ENCODE results near the gene SHLD2. TPM values are rescaled to one million over a fixed set of nuclear protein-coding genes. Genes with fewer than 3 reads are reported as not detected.
"Not testable (repeated sequence)": the region's sequence is repeated elsewhere in the genome, so short reads cannot be mapped to it uniquely, and the experiment has no call there.

Gene SHLD2
- total and polyA plus RNA-seq, 2 donors: 17.9 to 22.3 TPM

DNA sequence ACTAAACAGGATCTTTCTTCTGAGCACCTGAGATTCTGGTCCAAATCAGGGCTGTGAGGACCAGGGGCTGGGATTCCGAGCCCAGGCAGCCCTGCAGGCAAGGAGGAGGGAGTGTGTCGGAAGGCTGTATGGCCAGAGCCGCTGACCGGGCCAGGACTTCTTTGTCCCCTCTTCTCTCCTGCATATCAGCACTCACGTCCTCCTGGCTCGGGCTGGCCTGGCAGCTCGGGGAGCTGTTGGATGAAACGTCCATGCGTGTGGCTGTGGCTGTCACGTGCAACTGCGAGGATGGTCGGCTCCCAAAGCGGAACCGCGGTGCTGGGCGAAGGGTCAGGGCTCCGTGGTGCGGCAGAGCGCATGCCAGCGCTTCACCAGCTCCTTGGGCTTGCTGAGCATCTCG is 118.8 kb downstream of the SHLD2 start:
- H3K27ac ChIP-seq (ENCODE audit: low read depth in 1 of 2, low read length in 1 of 2); H3K4me1 ChIP-seq (ENCODE audit: control insufficient read depth in 2 of 2, insufficient read depth in 2 of 2, low read length in 2 of 2); H3K27me3 ChIP-seq (ENCODE audit: control insufficient read depth in 2 of 2, insufficient read depth in 1 of 2, low read length in 1 of 2); H3K4me3 ChIP-seq (ENCODE audit: low read length in 2 of 2); H3K9me3 ChIP-seq (ENCODE audit: control insufficient read depth in 2 of 2, insufficient read depth in 1 of 2, low read length in 1 of 2); DNase-seq (ENCODE audit: low read depth in 6 of 9, low spot score in 9 of 9); H3K36me3 ChIP-seq (ENCODE audit: control insufficient read depth in 2 of 2, insufficient read depth in 2 of 2, low read length in 1 of 2): not testable (repeated sequence)
- WGBS: 93% methylated on average over 21 of the region's 21 CpGs

- H3K4me3 ChIP-seq (ENCODE audit: low read length in 2 of 2); H3K4me1 ChIP-seq (ENCODE audit: control insufficient read depth in 2 of 2, insufficient read depth in 2 of 2, low read length in 2 of 2); H3K27me3 ChIP-seq (ENCODE audit: control insufficient read depth in 2 of 2, insufficient read depth in 1 of 2, low read length in 1 of 2); H3K9me3 ChIP-seq (ENCODE audit: control insufficient read depth in 2 of 2, insufficient read depth in 1 of 2, low read length in 1 of 2); H3K27ac ChIP-seq (ENCODE audit: low read depth in 1 of 2, low read length in 1 of 2); H3K36me3 ChIP-seq (ENCODE audit: control insufficient read depth in 2 of 2, insufficient read depth in 2 of 2, low read length in 1 of 2); DNase-seq (ENCODE audit: low read depth in 6 of 9, low spot score in 9 of 9): not testable (repeated sequence)
- WGBS: 57% methylated on average over 11 of the region's 11 CpGs
Observed at GRCh38 chr10:87216120-87216519, 121.1 kb downstream of the SHLD2 start.

DNA sequence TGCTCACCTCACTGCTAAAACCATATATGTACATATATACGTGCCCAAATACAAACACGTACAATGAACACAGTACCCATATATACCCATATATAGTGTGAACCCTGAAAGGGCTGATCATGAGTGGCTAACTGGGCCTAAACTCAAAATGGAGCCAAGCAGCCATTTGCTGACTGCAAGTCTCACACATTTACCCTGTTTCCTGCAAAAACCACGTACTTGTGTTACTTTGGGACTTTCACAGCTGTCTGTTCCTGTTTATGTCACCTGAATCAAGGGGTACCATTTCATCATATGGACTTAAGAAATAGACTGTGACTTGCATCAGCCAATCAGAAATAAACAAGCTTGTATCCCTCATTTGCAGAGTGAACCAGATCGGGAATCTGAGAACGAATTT is 124.4 kb downstream of the SHLD2 start:
- not testable (repeated sequence) for H3K9me3 ChIP-seq (ENCODE audit: control insufficient read depth in 2 of 2, insufficient read depth in 1 of 2, low read length in 1 of 2); H3K36me3 ChIP-seq (ENCODE audit: control insufficient read depth in 2 of 2, insufficient read depth in 2 of 2, low read length in 1 of 2); H3K4me1 ChIP-seq (ENCODE audit: control insufficient read depth in 2 of 2, insufficient read depth in 2 of 2, low read length in 2 of 2); H3K27ac ChIP-seq (ENCODE audit: low read depth in 1 of 2, low read length in 1 of 2); DNase-seq (ENCODE audit: low read depth in 6 of 9, low spot score in 9 of 9); H3K4me3 ChIP-seq (ENCODE audit: low read length in 2 of 2); H3K27me3 ChIP-seq (ENCODE audit: control insufficient read depth in 2 of 2, insufficient read depth in 1 of 2, low read length in 1 of 2)
- 40% methylated on average over 1 of the region's 5 CpGs for WGBS

DNA sequence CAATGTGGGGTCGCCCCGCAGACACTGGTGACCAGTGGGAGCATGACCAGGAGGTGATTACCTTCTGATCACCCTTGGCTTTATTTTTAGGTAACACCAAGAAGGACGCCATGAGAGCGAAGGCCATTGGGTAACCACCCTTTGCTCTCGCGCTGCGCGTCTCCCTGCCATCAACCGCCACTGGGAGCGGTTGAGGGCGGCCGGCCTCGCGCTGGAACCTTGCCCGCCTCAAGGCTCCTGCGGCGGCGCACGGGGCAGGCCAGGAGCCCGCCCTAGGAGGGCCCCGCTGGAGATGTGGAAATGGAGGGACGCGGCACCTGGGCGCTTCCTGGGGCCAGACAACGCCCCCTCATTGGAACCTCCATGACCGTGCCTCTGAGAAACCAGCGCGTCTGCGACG is 127.8 kb downstream of the SHLD2 start:
- H3K27me3 ChIP-seq (ENCODE audit: control insufficient read depth in 2 of 2, insufficient read depth in 1 of 2, low read length in 1 of 2); H3K36me3 ChIP-seq (ENCODE audit: control insufficient read depth in 2 of 2, insufficient read depth in 2 of 2, low read length in 1 of 2); H3K9me3 ChIP-seq (ENCODE audit: control insufficient read depth in 2 of 2, insufficient read depth in 1 of 2, low read length in 1 of 2); H3K27ac ChIP-seq (ENCODE audit: low read depth in 1 of 2, low read length in 1 of 2); DNase-seq (ENCODE audit: low read depth in 6 of 9, low spot score in 9 of 9); H3K4me3 ChIP-seq (ENCODE audit: low read length in 2 of 2); H3K4me1 ChIP-seq (ENCODE audit: control insufficient read depth in 2 of 2, insufficient read depth in 2 of 2, low read length in 2 of 2): not testable (repeated sequence)
- WGBS: 99% methylated on average over 22 of the region's 30 CpGs

- not testable (repeated sequence) for H3K4me1 ChIP-seq (ENCODE audit: control insufficient read depth in 2 of 2, insufficient read depth in 2 of 2, low read length in 2 of 2); H3K27me3 ChIP-seq (ENCODE audit: control insufficient read depth in 2 of 2, insufficient read depth in 1 of 2, low read length in 1 of 2); H3K27ac ChIP-seq (ENCODE audit: low read depth in 1 of 2, low read length in 1 of 2); H3K36me3 ChIP-seq (ENCODE audit: control insufficient read depth in 2 of 2, insufficient read depth in 2 of 2, low read length in 1 of 2); H3K9me3 ChIP-seq (ENCODE audit: control insufficient read depth in 2 of 2, insufficient read depth in 1 of 2, low read length in 1 of 2); DNase-seq (ENCODE audit: low read depth in 6 of 9, low spot score in 9 of 9); H3K4me3 ChIP-seq (ENCODE audit: low read length in 2 of 2)
- WGBS: no CpG with 5 or more reads among the region's 3 CpGs
Observed at GRCh38 chr10:87225148-87225547, 130.1 kb downstream of the SHLD2 start, which contains the start of gene NUTM2A. TSS of gene NUTM2A (plus strand) at chr10:87225448. CDS start at chr10:87225831, 383 bp downstream.

GRCh38 chr10:87228247-87228646 is 133.2 kb downstream of the SHLD2 start:
- H3K4me3 ChIP-seq (ENCODE audit: low read length in 2 of 2); H3K36me3 ChIP-seq (ENCODE audit: control insufficient read depth in 2 of 2, insufficient read depth in 2 of 2, low read length in 1 of 2); H3K9me3 ChIP-seq (ENCODE audit: control insufficient read depth in 2 of 2, insufficient read depth in 1 of 2, low read length in 1 of 2); H3K4me1 ChIP-seq (ENCODE audit: control insufficient read depth in 2 of 2, insufficient read depth in 2 of 2, low read length in 2 of 2); H3K27me3 ChIP-seq (ENCODE audit: control insufficient read depth in 2 of 2, insufficient read depth in 1 of 2, low read length in 1 of 2); DNase-seq (ENCODE audit: low read depth in 6 of 9, low spot score in 9 of 9); H3K27ac ChIP-seq (ENCODE audit: low read depth in 1 of 2, low read length in 1 of 2): not testable (repeated sequence)
- WGBS: 98% methylated on average over 9 of the region's 20 CpGs

- H3K36me3 ChIP-seq (ENCODE audit: control insufficient read depth in 2 of 2, insufficient read depth in 2 of 2, low read length in 1 of 2); H3K27ac ChIP-seq (ENCODE audit: low read depth in 1 of 2, low read length in 1 of 2); H3K9me3 ChIP-seq (ENCODE audit: control insufficient read depth in 2 of 2, insufficient read depth in 1 of 2, low read length in 1 of 2); H3K4me3 ChIP-seq (ENCODE audit: low read length in 2 of 2); H3K4me1 ChIP-seq (ENCODE audit: control insufficient read depth in 2 of 2, insufficient read depth in 2 of 2, low read length in 2 of 2); DNase-seq (ENCODE audit: low read depth in 6 of 9, low spot score in 9 of 9); H3K27me3 ChIP-seq (ENCODE audit: control insufficient read depth in 2 of 2, insufficient read depth in 1 of 2, low read length in 1 of 2): not testable (repeated sequence)
- WGBS: 97% methylated on average over 9 of the region's 9 CpGs
Observed at GRCh38 chr10:87229211-87229610, 134.2 kb downstream of the SHLD2 start.

- 90% methylated on average over 2 of the region's 7 CpGs for WGBS
- H3K27me3 ChIP-seq (ENCODE audit: control insufficient read depth in 2 of 2, insufficient read depth in 1 of 2, low read length in 1 of 2); H3K27ac ChIP-seq (ENCODE audit: low read depth in 1 of 2, low read length in 1 of 2); H3K4me1 ChIP-seq (ENCODE audit: control insufficient read depth in 2 of 2, insufficient read depth in 2 of 2, low read length in 2 of 2); DNase-seq (ENCODE audit: low read depth in 6 of 9, low spot score in 9 of 9); H3K9me3 ChIP-seq (ENCODE audit: control insufficient read depth in 2 of 2, insufficient read depth in 1 of 2, low read length in 1 of 2); H3K4me3 ChIP-seq (ENCODE audit: low read length in 2 of 2); H3K36me3 ChIP-seq (ENCODE audit: control insufficient read depth in 2 of 2, insufficient read depth in 2 of 2, low read length in 1 of 2): not testable (repeated sequence)
Observed at GRCh38 chr10:87234854-87235253, 139.8 kb downstream of the SHLD2 start.

DNA sequence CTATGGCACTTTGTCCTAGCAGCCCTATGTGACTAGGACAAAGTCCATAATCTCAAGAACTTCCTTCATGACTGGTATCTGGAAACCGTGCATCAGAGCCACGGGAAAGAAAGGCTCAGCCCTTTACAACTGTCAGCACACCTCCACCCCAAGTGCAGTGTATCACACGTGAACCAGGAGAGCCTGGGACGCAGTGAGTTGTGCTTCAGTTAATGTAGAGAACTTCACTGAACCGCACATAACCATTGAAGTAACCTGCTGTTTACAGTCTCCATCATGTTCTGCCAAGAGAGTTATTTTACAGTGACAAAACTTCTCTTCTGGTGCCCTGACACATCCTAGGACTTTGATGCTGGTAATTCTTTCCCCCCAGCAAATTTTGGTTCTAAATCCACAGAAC is 142.2 kb downstream of the SHLD2 start:
- WGBS: 98% methylated on average over 3 of the region's 5 CpGs
- not testable (repeated sequence) for H3K36me3 ChIP-seq (ENCODE audit: control insufficient read depth in 2 of 2, insufficient read depth in 2 of 2, low read length in 1 of 2); H3K27ac ChIP-seq (ENCODE audit: low read depth in 1 of 2, low read length in 1 of 2); H3K9me3 ChIP-seq (ENCODE audit: control insufficient read depth in 2 of 2, insufficient read depth in 1 of 2, low read length in 1 of 2); H3K4me3 ChIP-seq (ENCODE audit: low read length in 2 of 2); H3K4me1 ChIP-seq (ENCODE audit: control insufficient read depth in 2 of 2, insufficient read depth in 2 of 2, low read length in 2 of 2); H3K27me3 ChIP-seq (ENCODE audit: control insufficient read depth in 2 of 2, insufficient read depth in 1 of 2, low read length in 1 of 2); DNase-seq (ENCODE audit: low read depth in 6 of 9, low spot score in 9 of 9)

DNA sequence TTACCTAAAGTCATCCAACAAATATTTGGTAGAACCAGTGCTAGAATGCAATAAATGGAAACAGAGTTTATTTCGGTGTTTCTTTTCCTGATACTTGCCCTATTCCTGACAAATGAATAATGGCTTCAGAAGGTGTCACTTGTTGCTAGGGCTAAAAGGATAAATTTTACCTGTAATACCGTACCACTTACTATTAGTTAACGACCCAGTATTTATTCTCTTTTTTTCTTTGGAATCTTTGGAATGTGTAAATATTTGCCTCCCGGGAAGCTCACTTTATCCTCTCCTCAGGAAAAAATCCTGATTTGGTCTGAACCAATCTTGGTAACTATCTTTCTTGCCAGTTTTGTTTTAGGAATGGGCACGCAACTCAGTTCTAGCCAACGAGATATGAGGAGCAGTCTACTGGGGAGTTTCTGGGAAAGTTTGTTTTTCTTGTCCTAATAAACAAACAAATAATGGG is 144.4 kb downstream of the SHLD2 start:
- not testable (repeated sequence) for H3K27ac ChIP-seq (ENCODE audit: low read depth in 1 of 2, low read length in 1 of 2); H3K4me3 ChIP-seq (ENCODE audit: low read length in 2 of 2); H3K9me3 ChIP-seq (ENCODE audit: control insufficient read depth in 2 of 2, insufficient read depth in 1 of 2, low read length in 1 of 2); H3K27me3 ChIP-seq (ENCODE audit: control insufficient read depth in 2 of 2, insufficient read depth in 1 of 2, low read length in 1 of 2); H3K4me1 ChIP-seq (ENCODE audit: control insufficient read depth in 2 of 2, insufficient read depth in 2 of 2, low read length in 2 of 2); H3K36me3 ChIP-seq (ENCODE audit: control insufficient read depth in 2 of 2, insufficient read depth in 2 of 2, low read length in 1 of 2); DNase-seq (ENCODE audit: low read depth in 6 of 9, low spot score in 9 of 9)
- WGBS: 94% methylated on average over 2 of the region's 6 CpGs
